SK-N-SH (cell line): Measurements from ENCODE around the gene PPP4R3A. TPM values are rescaled to one million over a fixed set of nuclear protein-coding genes. Genes with fewer than 3 reads are reported as not detected.

Experiments used
- CTCF ChIA-PET: fragments of 300-600, 350-600 bp; formaldehyde crosslinking; extraction: SDS; loops from one replicate; lab custom pipeline; 2021; lab: Yijun Ruan, JAX
- POLR2A ChIA-PET: fragments of 350-600 bp; sonication (Branson Sonifier 250); formaldehyde crosslinking; extraction: SDS; loops from one replicate; lab custom pipeline; 2020; ENCODE audit warnings: antibody characterized with exemption, inconsistent platforms; lab: Yijun Ruan, JAX
- DNase-seq: peaks from one replicate; pipeline ENCODE4 v3.0.0; 2012
- H2AFZ ChIP-seq: fragments of 200-600 bp; sonication (generic); 2 replicates; pipeline ENCODE4 v1.8.1; 2016; ENCODE audit warnings: antibody characterized with exemption, mild to moderate bottlenecking, low read depth
- H3F3A ChIP-seq: fragments of 200-600 bp; sonication (generic); replicated peaks from 2 replicates; pipeline ENCODE3; 2016; ENCODE audit warnings: antibody characterized with exemption, mild to moderate bottlenecking; ENCODE audit not compliant: insufficient read depth
- H3K27ac ChIP-seq, 2 experiments: fragments of 200-500 bp in 1 of 2; fragments of 200-600 bp in 1 of 2; sonication (Bioruptor generic) in 1 of 2; sonication (generic), shearing (Covaris generic) in 1 of 2; 2 replicates each; pipeline versions ENCODE4 v1.5.1 to v1.6.1; 2014 to 2016; ENCODE audit warnings: low read depth in 2 of 2, inconsistent platforms in 1 of 2, low read length in 1 of 2, mild to moderate bottlenecking in 1 of 2, mixed read lengths in 1 of 2
- H3K27me3 ChIP-seq: fragments of 200-600 bp; sonication (generic), shearing (Covaris generic); 2 replicates; pipeline ENCODE4 v1.6.1; 2016; ENCODE audit warnings: mixed run types; ENCODE audit not compliant: insufficient read depth
- H3K36me3 ChIP-seq, 2 experiments: fragments of 200-500 bp in 1 of 2; fragments of 200-600 bp in 1 of 2; sonication (Bioruptor generic) in 1 of 2; sonication (generic) in 1 of 2; replicated peaks in 1 of 2; 2 replicates each; pipeline versions ENCODE3 to v1.5.1; 2014 to 2016; ENCODE audit warnings: low read length in 1 of 2, mild to moderate bottlenecking in 1 of 2; ENCODE audit not compliant: insufficient read depth in 2 of 2, control insufficient read depth in 1 of 2
- H3K4me1 ChIP-seq, 2 experiments: fragments of 200-500 bp in 1 of 2; fragments of 200-600 bp in 1 of 2; sonication (Bioruptor generic) in 1 of 2; sonication (generic), shearing (Covaris generic) in 1 of 2; 2 replicates each; pipeline versions ENCODE4 v1.5.1 to v1.6.1; 2014 to 2016; ENCODE audit warnings: low read depth in 1 of 2, low read length in 1 of 2, mixed run types in 1 of 2; ENCODE audit not compliant: insufficient read depth in 2 of 2, control insufficient read depth in 1 of 2
- H3K4me2 ChIP-seq: fragments of 200-600 bp; sonication (generic), shearing (Covaris generic); 2 replicates; pipeline ENCODE4 v1.6.1; 2017; ENCODE audit warnings: mixed run types
- H3K4me3 ChIP-seq, 2 experiments: fragments of 200-500 bp in 1 of 2; fragments of 200-600 bp in 1 of 2; sonication (Bioruptor generic) in 1 of 2; sonication (generic), shearing (Covaris generic) in 1 of 2; 2 replicates each; pipeline versions ENCODE4 v1.5.1 to v1.8.1; 2014 to 2016; ENCODE audit warnings: low read depth in 2 of 2, inconsistent platforms in 1 of 2, low read length in 1 of 2, mild to moderate bottlenecking in 1 of 2, mixed read lengths in 1 of 2, moderate library complexity in 1 of 2
- H3K79me2 ChIP-seq: fragments of 200-600 bp; sonication (generic); 2 replicates; pipeline ENCODE4 v1.8.1; 2017; ENCODE audit warnings: mild to moderate bottlenecking; ENCODE audit not compliant: insufficient read depth
- H3K9ac ChIP-seq: fragments of 200-600 bp; sonication (generic); 2 replicates; pipeline ENCODE4 v1.6.1; 2017; ENCODE audit warnings: mixed run types
- H3K9me2 ChIP-seq: fragments of 200-600 bp; sonication (generic); 2 replicates; pipeline ENCODE4 v1.6.1; 2017; ENCODE audit warnings: mixed run types
- H3K9me3 ChIP-seq: fragments of 200-600 bp; sonication (generic); 2 replicates; pipeline ENCODE4 v1.6.1; 2017; ENCODE audit warnings: mixed run types, mild to moderate bottlenecking, moderate library complexity
- H4K20me1 ChIP-seq: fragments of 200-600 bp; sonication (generic); 2 replicates; pipeline ENCODE4 v1.6.1; 2017; ENCODE audit warnings: mild to moderate bottlenecking, mixed run types; ENCODE audit not compliant: insufficient read depth
- EP300 ChIP-seq, 2 experiments: IDR thresholded peaks; 2 replicates each; pipeline versions ENCODE4 v1.4.0 to v1.6.1; 2012; ENCODE audit warnings: borderline replicate concordance in 1 of 2, low read depth in 1 of 2, low read length in 1 of 2
- FOSL2 ChIP-seq: IDR thresholded peaks from 2 replicates; pipeline ENCODE4 v1.4.0; 2012; ENCODE audit warnings: low read depth, mild to moderate bottlenecking, moderate library complexity, borderline replicate concordance
- FOXJ3 ChIP-seq: sonication (generic); formaldehyde crosslinking; IDR thresholded peaks from 2 replicates; pipeline ENCODE4 v1.5.1; 2020; ENCODE audit warnings: mild to moderate bottlenecking, missing genetic modification reagents
- GATA2 ChIP-seq: sonication (generic); formaldehyde crosslinking; IDR thresholded peaks from 2 replicates; pipeline ENCODE4 v1.5.0; 2020; ENCODE audit warnings: mild to moderate bottlenecking, missing genetic modification reagents
- JUND ChIP-seq: IDR thresholded peaks from 2 replicates; pipeline ENCODE4 v1.4.0; 2012
- NFIC ChIP-seq: IDR thresholded peaks from 2 replicates; pipeline ENCODE4 v1.4.0; 2012; ENCODE audit warnings: borderline replicate concordance
- PBX3 ChIP-seq: IDR thresholded peaks from 2 replicates; pipeline ENCODE4; 2012
- RCOR1 ChIP-seq: fragments of 150-350 bp; IDR thresholded peaks from 2 replicates; pipeline ENCODE4 v1.6.1; 2017; ENCODE audit warnings: antibody characterized with exemption, low read length
- SIN3A ChIP-seq: IDR thresholded peaks from 2 replicates; pipeline ENCODE4 v1.6.1; 2012; ENCODE audit warnings: low read depth, mild to moderate bottlenecking, low read length, moderate library complexity, borderline replicate concordance
- TAF1 ChIP-seq: IDR thresholded peaks from 2 replicates; pipeline ENCODE4 v1.6.1; 2012; ENCODE audit warnings: low read depth, mild to moderate bottlenecking, low read length, moderate library complexity, borderline replicate concordance
- USF2 ChIP-seq: fragments of 150-350 bp; IDR thresholded peaks from 2 replicates; pipeline ENCODE4 v1.6.1; 2017; ENCODE audit warnings: antibody characterized with exemption, low read length, low read depth, borderline replicate concordance
- WGBS: methylation state at CpG from one replicate; pipeline ENCODE4 v1.1.6; 2017; ENCODE audit warnings: low lambda C conversion rate; 5-methylcytosine and 5-hydroxymethylcytosine counted together
- polyA plus RNA-seq, 3 experiments: library from polyadenylated mRNA; depleted of rRNA; stranded (reverse); fragments of >200 nt; gene quantifications; 2 replicates each; pipeline ENCODE4 v1.2.3, GENCODE V29; 2012

PPP4R3A gene
- polyA plus RNA-seq, 1 of the 3 experiments (the other 2 are of a cell fraction) = 34.9 TPM

- TF ChIP-seq TAF1 (peak; percentile 99), EP300 (IDR thresholded peaks at IDR 0.05; ENCODE audit: borderline replicate concordance in 1 of 2, low read depth in 1 of 2, low read length in 1 of 2) (no peak; a peak in 1 of 4 replicates), JUND (no peak), GATA2 (no peak), FOXJ3 (CRISPR knock-in tag) (no peak), USF2 (no peak), SIN3A (no peak; the same call in 1 of the 2 replicates), FOSL2 (no peak), NFIC (no peak), PBX3 (0 out of 2 replicates have a peak, but pooled peaks have one; percentile 51), RCOR1 (no peak)
Measured at GRCh38 chr14:91510171-91511042, at the start of gene PPP4R3A (continued).

GRCh38 chr14:91555531-91555930, 45.4 kb upstream of the PPP4R3A start:
- H3K9me2 ChIP-seq = no peaks in the 10 kb centered on the region
- H3K4me2 ChIP-seq = no peak overlapping the region
- CTCF ChIA-PET = no interaction called here
- no peak overlapping the region for H2AFZ ChIP-seq
- no peak overlapping the region for H3K4me3 ChIP-seq
- peaks cover 5% of the 10 kb centered on the region; the same call in 1 of the 2 replicates for H3K27me3 ChIP-seq
- H3F3A ChIP-seq = no peaks in the 10 kb centered on the region
- no peaks in the 10 kb centered on the region for H3K36me3 ChIP-seq
- H3K27ac ChIP-seq = no peak overlapping the region
- no peak overlapping the region for H3K9ac ChIP-seq
- no peak for TF ChIP-seq FOXJ3 (CRISPR knock-in tag)
- TF ChIP-seq, all 33 proteins: peak for 0
- POLR2A ChIA-PET = no interaction called here
- WGBS = 2% methylated on average over 2 of the region's 2 CpGs
- Histone ChIP-seq H3K79me2 (no peaks in the 10 kb centered on the region), H3K9me3 (no peaks in the 10 kb centered on the region; the same call in 1 of the 2 replicates), H4K20me1 (no peaks in the 10 kb centered on the region), H3K4me1 (no peaks in the 10 kb centered on the region)
- DNase-seq = no peak
